HG03097 (cell line): ENCODE data around the gene KRTAP19-8.

Experiments
- ATAC-seq: cut with Tn5 transposase; IDR thresholded peaks from one replicate; pipeline ENCODE4 v1.9.1; 2021; ENCODE audit not compliant: unreplicated experiment, low FRiP score

KRTAP19-8 gene, protein sequence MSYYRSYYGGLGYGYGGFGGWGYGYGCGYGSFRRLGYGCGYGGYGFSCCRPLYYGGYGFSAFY

DNA sequence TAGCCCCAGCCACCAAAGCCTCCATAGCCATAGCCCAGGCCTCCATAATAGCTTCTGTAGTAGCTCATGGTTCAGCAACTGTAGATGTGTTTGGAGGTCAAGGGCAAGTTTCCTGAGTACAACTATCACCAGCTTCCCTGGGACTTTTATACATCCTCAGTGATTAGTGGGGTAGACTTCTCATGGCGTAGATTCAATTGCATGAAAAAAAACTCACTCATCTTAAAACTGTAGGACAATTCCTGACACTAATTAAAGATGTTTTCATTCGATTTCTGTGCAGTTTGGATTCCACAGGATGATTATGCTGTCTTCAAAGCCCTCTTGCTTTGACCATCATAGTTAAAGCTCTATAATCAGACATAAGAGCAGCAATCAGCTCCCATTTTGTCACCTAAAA is at the start of gene KRTAP19-8:
Gene KRTAP19-8 (minus strand): TSS at position 101 of the 400 bp plus-strand sequence. CDS start 33 bp downstream, at position 68.
- ATAC-seq, result no peak

- ATAC-seq, result no peak
Measured at GRCh38 chr21:31087639-31088473, 49.6 kb upstream of the KRTAP19-8 start.

DNA sequence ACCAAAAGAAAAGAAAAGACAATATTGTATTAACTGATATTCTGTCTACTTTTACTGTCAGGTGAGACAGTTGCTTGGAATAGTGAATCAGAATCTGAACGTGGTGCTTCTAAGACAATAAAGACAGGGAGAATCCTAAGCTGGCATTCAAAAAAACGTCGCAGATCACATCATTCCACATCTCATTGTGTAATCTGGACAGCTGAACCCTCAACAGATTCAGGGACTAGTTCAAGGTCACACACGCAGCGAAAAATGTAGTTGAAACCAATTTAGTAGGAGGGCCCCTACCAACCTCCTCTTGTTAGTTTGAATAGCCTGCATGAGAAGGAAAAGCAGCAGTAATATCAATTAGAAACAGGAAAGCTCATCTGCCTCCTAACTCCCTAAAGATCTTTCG is 46.4 kb upstream of the KRTAP19-8 start:
- ATAC-seq, result no peak

DNA sequence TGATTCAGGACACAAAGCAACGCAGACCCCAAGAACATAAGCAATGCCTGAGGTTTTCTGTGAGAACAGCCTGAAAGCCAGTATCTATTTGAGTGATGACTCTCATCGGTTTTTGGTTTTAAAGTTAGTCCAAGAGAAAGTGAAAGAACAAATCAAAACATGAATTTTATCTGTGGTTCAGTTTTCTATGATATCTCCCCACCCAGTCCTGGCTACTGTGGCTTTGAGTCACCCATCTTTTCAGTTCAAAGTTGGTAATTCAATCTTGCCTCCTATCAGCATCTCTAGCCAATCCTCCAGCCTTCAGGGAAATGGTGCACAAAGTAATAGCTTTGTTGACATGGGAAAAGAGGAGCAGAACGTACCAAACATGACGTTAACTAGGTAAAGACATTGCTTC is 40.5 kb upstream of the KRTAP19-8 start:
- ATAC-seq, result peak; percentile 61

DNA sequence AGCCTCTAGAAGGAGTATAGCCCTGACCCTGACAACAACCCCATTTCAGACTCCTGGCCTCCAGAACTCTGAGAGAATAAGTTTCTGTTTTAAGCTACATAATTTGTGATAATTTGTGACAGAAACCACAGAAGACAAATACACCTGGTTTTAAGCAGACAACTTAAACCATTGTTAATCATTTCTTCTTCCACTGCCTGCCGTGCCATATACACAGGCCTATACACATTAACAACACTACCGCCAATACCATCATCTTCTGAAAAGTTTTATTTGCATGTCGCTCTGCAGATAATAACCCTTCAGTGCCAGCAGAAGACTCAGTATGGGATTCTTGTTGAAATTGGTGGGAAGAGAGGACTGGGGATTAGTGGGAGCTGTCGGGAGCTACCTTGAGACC is 39.9 kb upstream of the KRTAP19-8 start:
- ATAC-seq, result no peak

DNA sequence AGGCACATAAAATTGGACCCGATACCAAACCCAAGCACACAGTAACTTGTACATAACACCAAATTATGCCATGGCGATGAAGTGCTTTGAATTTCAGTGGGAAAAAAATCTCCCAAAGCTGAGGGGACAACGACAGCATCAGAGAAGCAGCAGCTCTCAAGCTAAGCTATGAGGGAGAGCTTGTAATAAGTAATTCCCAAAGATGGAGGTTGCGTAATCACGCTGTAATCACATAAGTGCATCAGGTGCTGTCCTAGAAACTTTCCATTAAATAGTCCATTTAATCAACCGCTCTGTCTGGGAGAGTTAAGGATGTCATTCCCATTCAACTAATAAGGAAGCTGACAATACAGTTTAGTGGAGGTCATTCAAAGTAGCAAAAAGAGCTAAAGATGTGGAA is 37.6 kb upstream of the KRTAP19-8 start:
- ATAC-seq, result no peak

DNA sequence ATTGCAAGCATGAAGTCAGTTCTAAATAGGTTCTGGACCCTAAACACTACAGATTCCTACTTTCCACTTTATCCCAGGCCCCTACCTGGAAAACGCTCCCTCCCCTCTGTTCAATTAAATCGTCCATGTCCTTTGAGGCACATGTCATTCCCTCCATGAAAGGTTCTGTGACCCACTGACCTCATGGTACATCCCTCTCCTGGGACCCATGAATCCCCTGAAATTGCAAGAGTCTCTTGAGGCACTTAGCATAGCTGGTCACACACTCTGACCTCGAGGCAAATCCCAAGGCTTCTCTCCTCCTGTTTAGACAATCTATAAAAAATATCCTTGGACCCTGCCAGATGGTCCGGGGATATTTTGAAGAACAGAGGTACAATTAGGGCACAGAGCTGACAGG is 34.3 kb upstream of the KRTAP19-8 start:
- no peak for ATAC-seq

- ATAC-seq, result no peak
Measured at GRCh38 chr21:31064803-31065202, 26.5 kb upstream of the KRTAP19-8 start.

DNA sequence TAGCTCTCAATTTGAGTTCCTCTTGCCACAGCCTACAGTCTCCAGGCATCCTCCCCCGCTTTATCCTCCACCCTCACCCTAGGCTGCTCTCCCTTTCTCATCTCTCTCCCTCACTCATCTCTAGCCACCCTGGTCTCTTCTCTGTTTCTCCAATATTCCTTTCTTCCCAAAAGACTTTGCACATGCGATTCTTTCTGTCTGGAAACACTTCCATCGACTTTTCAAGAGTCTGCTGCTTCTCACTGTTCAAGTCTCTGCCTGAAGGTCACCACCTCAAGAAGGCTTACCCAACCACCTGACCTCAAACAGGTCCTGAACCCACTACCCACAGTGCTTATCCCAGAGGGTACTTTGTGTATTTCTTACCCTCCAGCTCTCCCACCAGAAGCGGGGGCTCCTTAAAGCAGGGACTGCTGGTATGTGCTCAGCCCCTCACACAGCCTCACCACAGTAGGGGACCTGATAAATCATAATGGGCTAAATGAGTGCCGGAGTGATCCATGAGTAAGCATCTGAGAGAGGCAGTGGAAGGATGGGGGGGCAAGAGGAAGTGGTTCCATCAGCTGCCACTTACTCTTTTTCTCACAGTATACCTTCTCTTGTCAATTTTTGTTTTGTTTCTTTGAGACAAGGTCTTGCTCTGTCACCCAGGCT is 14.3 kb upstream of the KRTAP19-8 start:
- no peak for ATAC-seq

GRCh38 chr21:31050577-31051157 is 12.4 kb upstream of the KRTAP19-8 start:
- ATAC-seq, result no peak

- no peak for ATAC-seq
Measured at GRCh38 chr21:31045841-31046240, 7.6 kb upstream of the KRTAP19-8 start.

DNA sequence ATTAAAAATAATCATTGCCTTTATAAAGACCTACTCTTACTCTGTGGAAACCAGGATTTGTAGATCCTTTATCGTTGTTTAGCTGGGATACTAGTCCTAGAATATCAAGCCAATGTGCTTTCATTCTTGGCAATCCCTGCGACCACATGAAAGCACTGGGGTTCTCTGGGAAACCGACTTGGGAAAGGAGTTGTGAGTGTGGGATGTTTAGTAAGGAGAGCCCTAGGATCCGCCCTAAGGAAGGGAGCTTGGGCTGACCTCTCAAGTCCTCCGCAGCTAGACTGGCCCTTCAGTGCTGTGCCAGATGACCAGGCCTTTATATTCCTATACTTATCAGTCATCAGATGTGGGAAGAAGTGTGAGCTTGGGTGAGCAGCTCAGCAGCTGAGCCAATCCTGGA is 5.2 kb upstream of the KRTAP19-8 start:
- ATAC-seq, result no peak

- ATAC-seq, result no peak
Measured at GRCh38 chr21:31042080-31042464, 3.8 kb upstream of the KRTAP19-8 start.

DNA sequence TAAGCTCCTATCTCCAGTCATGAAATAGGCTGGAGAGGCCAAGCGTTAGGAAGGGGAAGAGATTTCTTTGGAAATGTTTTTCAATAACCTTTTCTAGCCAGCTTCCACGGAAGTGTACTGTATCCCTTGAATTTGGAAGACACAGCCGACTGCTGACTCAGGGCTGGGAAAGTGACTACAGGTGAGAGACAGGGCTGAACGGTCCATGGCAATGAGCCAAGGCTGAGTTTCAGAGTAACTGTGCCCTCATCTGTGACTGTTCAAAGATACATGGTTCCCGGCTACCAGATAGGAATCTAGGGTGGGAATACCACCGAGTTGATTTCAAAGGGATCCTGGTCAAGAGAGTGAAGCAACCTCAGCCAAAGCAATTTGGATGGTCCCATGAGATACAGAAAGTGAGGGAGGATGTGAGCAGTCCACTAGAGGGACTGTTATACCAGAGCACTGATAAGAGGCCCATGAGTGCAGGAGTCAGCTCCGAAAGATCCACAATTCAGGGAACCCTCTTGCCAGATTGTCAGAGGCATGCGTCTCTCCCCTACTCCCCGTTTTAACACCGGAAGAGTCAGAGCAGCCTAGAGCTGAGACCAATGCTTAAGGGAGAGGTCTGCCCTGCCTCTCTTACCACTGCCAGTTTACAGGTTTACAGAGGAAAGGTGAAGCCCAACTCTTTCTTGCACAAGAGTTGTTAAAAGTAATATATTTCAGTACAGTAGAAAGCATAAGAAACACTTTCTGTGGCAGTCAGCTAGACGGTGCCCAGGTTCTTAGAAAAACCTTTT is 3.2 kb upstream of the KRTAP19-8 start:
- no peak for ATAC-seq

DNA sequence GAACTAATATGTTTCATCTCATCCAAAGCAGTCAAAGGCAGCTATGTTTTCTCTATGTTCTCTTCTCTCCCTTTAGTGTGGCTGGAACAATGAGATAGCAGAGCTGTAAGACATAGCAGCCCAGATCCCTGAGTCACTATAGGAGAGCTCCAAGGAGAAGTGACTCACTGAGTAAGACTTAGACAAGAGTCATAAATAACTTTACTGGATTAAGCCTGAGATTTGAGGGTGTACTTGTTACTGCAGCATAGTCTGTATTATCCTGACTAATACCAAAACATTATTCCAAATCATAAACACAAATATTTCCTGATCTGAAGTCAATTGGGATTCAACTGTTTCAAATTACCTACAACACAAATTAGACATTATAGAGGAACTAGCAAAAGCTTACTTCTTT is 3.9 kb downstream of the KRTAP19-8 start:
- no peak for ATAC-seq

GRCh38 chr21:31030367-31031106 is 7.7 kb downstream of the KRTAP19-8 start:
- ATAC-seq, result peak; percentile 89

DNA sequence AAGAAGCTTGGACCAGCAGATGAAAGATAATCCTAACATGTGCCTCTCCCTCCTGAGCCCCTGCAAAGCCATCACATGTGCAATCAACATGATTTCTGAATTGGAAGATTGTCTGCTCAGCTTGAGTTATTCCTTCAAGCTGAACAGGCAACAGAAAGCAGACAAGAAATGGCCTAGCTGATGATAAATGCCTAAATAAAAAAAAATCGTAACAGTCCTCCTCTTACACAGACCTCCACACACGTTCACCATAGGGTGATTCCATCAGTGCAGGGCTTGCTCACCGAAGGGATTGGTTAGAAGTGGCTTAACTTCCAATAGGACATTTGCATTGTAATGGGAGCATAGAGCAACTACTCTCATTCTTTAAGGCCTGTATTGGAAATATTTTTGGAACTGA is 14.6 kb downstream of the KRTAP19-8 start:
- no peak for ATAC-seq

DNA sequence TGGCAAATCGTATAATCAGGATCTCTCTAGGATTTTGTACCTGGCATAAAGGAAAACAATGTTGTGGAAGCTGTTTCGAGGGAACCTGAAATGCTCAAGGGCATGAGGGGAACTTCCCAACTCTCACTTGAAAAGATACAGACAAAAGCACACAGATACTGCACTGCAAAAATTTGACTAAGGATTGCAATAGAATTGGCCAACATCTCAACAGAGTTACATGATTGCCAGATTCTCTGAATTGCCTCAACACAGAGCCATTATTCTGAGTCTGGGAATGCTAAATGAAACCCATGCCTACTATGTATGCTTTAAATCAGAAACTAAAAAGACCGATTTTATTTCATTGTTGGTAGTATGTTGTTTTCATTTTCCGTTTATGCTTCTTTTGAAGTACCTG is 16.0 kb downstream of the KRTAP19-8 start:
- no peak for ATAC-seq

DNA sequence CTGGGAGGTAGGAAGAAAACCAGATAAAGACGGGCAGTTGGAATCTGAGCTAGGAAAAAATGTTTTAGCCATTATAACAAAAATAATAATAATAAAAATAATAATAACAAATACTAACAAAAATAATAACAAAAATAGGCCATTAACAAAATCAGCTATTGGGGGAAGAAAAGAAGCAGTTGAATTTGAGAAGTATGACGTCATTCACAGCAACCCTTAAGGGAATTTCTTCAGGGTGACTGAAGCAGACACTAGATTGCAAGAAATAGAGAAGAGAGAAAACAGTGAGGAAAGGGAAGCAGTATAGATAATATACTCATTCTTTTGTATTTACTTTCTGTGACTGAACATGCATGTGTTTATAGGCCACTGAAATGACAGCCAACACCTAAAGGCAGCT is 20.0 kb downstream of the KRTAP19-8 start:
- ATAC-seq, result no peak

GRCh38 chr21:31014891-31015290 is 23.4 kb downstream of the KRTAP19-8 start:
- ATAC-seq, result no peak
